AG04449 (cell line): ENCODE results near the gene GALNT10.

ENCODE experiments used
- CTCF ChIA-PET: fragments of 350-600 bp; formaldehyde crosslinking; extraction: SDS; loops from one replicate; lab custom pipeline; 2021; ENCODE audit warnings: antibody characterized with exemption; lab: Yijun Ruan, JAX
- POLR2A ChIA-PET: fragments of 400-600, 350-600 bp; formaldehyde crosslinking; extraction: SDS; loops from one replicate; lab custom pipeline; 2020; ENCODE audit warnings: antibody characterized with exemption, inconsistent platforms; lab: Yijun Ruan, JAX
- DNase-seq: peaks from one replicate; pipeline ENCODE4 v3.0.0-alpha.2; 2010; ENCODE audit warnings: low read depth, low spot score
- H3K4me3 ChIP-seq: 2 replicates; pipeline ENCODE4 v1.5.1; 2011; ENCODE audit warnings: low read depth, mild to moderate bottlenecking, control low read depth, low read length
- TF ChIP-seq, protein P1 (sequence below): IDR thresholded peaks from one replicate; pipeline ENCODE4 v1.5.1; 2011; ENCODE audit warnings: mild to moderate bottlenecking, moderate library complexity, low read length, control low read depth, inconsistent platforms; ENCODE audit not compliant: insufficient read depth; ENCODE audit errors: missing control alignments

Gene GALNT10

DNA sequence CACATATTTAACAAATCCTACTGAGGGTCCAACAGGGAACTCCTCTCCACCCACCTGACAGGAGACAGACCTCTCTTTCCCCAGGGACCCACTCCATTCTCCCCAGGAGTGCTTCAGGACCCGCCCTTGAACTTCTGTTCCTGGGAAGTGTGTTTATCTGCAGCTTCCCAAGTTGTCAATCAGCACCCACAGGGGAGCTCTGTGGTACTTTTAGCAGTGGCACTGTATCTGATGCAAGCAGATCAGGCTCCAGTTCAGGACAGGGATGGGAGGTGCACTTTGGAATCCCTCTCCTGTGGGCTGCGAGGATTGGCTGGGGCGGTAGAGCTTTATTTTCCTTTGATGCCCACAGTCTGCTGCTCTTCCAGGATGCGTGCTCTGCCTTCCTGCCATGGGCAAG is 8.7 kb downstream of the GALNT10 start:
- TF ChIP-seq, protein P1, sequence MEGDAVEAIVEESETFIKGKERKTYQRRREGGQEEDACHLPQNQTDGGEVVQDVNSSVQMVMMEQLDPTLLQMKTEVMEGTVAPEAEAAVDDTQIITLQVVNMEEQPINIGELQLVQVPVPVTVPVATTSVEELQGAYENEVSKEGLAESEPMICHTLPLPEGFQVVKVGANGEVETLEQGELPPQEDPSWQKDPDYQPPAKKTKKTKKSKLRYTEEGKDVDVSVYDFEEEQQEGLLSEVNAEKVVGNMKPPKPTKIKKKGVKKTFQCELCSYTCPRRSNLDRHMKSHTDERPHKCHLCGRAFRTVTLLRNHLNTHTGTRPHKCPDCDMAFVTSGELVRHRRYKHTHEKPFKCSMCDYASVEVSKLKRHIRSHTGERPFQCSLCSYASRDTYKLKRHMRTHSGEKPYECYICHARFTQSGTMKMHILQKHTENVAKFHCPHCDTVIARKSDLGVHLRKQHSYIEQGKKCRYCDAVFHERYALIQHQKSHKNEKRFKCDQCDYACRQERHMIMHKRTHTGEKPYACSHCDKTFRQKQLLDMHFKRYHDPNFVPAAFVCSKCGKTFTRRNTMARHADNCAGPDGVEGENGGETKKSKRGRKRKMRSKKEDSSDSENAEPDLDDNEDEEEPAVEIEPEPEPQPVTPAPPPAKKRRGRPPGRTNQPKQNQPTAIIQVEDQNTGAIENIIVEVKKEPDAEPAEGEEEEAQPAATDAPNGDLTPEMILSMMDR: no peak
- ChIA-PET CTCF (interaction anchor here (0.6 to 5.5 kb wide), 7 partner anchors 9 to 207 kb away, joined by 3 to 66 read pairs (median 10); partner anchors contain the start of gene GALNT10), POLR2A (interaction anchor here (0.6 to 3.9 kb wide), 4 partner anchors 9 to 183 kb away, joined by 3 to 20 read pairs (median 4); partner anchors contain the start of gene GALNT10)
- DNase-seq: no peak
- H3K4me3 ChIP-seq: no peak overlapping the region

DNA sequence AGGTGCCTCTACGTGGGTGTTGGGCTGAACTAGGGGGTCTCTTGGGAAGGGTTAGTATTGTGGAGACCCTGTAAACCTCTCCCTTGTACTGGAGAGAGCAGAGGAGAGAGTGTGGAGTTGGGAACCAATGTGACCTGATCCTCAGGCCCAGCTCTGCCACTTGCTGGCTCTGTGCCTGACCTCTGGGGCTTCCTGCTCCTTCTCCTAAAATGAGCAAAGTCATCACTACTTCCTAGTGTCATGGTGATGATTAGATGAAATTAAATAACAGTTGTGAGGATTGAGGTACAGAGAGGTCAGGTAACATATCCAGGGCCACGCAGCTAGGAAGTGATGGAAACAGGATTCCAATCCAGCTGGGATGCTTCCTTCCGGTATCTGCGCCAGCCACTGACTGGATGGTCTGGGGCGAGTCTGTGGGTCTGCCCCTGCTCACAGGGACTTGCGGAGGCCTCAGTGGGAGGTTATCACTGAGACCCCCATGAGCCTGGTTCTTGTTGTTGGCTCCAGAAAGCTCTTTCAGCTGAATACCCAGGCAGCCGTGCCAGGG is 9.2 kb downstream of the GALNT10 start:
- POLR2A ChIA-PET: interaction anchor here (0.6 to 3.9 kb wide), 5 partner anchors 9 to 183 kb away, joined by 3 to 20 read pairs (median 3); partner anchors contain the start of gene GALNT10
- TF ChIP-seq, protein P1: no peak
- no peak overlapping the region for H3K4me3 ChIP-seq
- no peak for DNase-seq
- CTCF ChIA-PET: interaction anchor here (0.9 to 5.5 kb wide), 5 partner anchors 8 to 207 kb away, joined by 3 to 66 read pairs (median 11); no protein-coding TSS in a partner anchor

DNA sequence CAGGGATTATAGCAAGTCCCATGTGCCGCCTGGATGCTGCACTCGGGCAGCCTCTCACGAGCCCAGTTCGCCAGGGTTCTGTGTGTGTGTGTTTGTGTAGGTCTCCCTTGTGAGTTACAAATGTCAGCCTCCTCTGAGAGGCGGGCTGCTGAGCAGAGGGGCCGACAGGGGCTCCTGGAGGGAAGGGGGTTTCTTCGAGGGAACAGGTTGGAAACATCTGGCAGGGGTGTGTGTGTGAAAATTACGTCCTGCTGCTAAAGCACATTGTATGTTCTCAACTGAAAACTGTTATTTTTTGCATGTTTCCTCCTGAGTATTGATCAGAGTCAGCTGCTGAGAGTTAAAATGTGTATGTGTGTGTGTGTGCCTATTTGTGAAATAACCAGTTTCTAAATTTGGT is 9.7 kb downstream of the GALNT10 start:
- CTCF ChIA-PET: interaction anchor here (0.9 to 5.5 kb wide), 4 partner anchors 8 to 206 kb away, joined by 3 to 66 read pairs (median 10); no protein-coding TSS in a partner anchor

DNA sequence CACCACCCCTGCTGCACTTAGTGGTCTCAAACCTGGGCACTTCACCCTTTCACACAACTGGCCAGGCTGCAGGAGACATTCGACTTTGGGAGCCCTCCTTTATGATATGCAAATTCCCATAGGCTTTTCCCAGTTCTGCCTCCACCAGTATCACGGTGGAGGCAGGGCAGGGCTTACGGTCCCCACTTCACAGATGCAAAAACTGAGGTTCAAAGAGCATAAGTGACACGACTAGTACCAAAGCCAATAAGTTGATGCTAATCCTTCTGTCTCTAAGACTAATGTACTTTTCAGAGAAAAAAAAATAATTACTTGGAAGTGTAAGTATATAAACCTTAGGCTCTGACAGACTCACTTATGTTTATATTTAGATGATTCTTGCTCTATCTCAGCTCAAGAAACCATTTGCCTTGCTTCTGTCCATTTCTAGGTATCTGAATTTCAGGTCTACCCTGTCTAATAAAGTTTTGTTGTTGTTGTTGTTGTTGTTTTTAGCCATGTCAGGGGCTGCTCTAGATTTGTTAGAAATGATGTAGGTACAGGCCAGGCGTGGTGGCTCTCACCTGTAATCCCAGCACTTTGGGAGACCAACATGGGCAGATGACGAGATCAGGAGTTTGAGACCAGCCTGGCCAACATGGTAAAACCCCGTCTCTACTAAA is 10.7 kb downstream of the GALNT10 start:
- no peak overlapping the region for H3K4me3 ChIP-seq
- ChIA-PET CTCF (interaction anchor here (1.0 to 5.5 kb wide), 5 partner anchors 7 to 205 kb away, joined by 3 to 66 read pairs (median 5); no protein-coding TSS in a partner anchor), POLR2A (interaction anchor here (1.3 to 3.9 kb wide), 3 partner anchors 8 to 87 kb away, joined by 3 to 20 read pairs (median 6); partner anchors contain the start of gene GALNT10)
- no peak for DNase-seq
- TF ChIP-seq, protein P1: no peak

More for the DNA sequence above, 9.7 kb downstream of the GALNT10 start:
- no peak overlapping the region for H3K4me3 ChIP-seq
- DNase-seq: no peak
- TF ChIP-seq, protein P1: no peak
- POLR2A ChIA-PET: interaction anchor here (0.6 to 3.9 kb wide), 2 partner anchors 10 to 21 kb away, joined by 3 to 20 read pairs; partner anchors contain the start of gene GALNT10

DNA sequence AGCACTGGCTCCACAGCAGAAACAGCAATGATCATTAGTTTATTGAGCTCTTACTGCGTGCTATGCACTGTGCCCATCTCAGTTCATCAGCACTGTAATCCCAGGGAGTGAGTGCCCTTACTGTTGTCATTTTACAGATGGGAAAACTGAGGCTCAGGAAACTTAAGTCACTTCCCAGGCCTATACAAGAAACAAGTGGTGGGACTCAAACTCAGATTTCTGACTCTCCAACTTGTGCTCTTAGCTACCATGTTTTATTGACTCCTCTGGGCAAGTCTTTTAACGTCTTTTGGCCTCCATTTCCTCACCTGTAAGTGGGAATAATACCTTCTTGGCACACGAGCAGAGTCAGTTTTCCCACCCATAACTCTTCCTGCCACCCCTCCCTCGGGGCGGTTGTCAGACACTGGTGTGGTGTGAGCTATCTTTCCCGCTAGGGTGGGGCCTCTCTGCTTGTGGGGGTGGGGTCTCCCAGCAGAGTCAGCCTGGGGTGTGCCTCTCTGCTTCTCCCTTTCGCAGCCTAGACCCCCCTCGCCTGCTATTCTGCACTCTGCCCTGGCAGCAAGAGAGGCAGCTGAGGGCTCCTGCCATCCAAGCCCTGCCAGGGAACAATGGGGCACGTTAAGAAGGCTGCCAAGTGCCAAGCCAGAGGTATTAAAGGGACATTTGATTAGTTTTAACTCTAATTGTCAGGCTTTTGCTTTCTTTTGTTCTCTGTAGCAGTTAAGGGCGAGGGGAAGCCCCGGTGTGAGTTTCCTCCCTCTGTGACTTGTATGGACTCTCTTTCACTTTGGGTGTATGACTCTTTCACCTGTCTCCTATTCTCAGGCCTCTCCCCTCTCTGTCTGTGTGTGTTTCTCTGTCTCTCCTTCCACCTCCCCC is 12.1 kb downstream of the GALNT10 start:
- no peak for DNase-seq
- TF ChIP-seq, protein P1: no peak
- ChIA-PET POLR2A (interaction anchor here (1.3 to 1.6 kb wide), 2 partner anchors 9 to 85 kb away, joined by 3 to 6 read pairs; no protein-coding TSS in a partner anchor), CTCF (interaction anchor here (0.9 to 1.4 kb wide), 6 partner anchors 10 to 203 kb away, joined by 3 to 4 read pairs (median 3); no protein-coding TSS in a partner anchor)
- H3K4me3 ChIP-seq: no peak overlapping the region
